HG02938 (cell line): ENCODE data around the gene TSPAN15.
"Not testable (repeated sequence)": the region's sequence is repeated elsewhere in the genome, so short reads cannot be mapped to it uniquely, and the experiment has no call there.

Source experiments
- ATAC-seq: cut with Tn5 transposase; IDR thresholded peaks from one replicate; pipeline ENCODE4 v1.9.1; 2021; ENCODE audit warnings: mild to moderate bottlenecking, moderate library complexity; ENCODE audit not compliant: unreplicated experiment

Gene TSPAN15

GRCh38 chr10:69445041-69445440, 6.2 kb upstream of the TSPAN15 start:
- no peak for ATAC-seq

DNA sequence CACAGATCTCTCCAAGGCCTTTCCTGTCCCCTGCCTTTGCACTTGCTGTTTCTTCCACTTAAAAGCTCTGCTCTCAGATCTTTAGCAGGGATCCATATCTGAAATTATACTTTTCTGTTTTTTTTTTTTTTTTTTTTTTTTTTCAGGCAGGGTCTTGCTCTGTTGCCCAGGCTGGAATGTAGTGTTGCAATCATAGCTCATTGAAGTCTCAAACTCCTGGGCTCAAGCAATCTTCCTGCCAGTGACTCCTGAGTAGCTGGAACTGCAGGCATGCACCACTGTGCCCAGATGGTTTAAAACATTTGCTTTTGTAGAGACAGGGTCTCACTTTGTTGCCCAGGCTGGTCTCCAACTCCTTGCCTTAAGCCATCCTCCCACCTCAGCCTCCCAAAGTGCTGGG, 5.0 kb upstream of the TSPAN15 start:
- ATAC-seq: no peak

GRCh38 chr10:69446650-69447151, 4.6 kb upstream of the TSPAN15 start:
- ATAC-seq: no peak

GRCh38 chr10:69449841-69450240, 1.4 kb upstream of the TSPAN15 start:
- peak; percentile 50 for ATAC-seq

- ATAC-seq: not testable (repeated sequence)
These were observed 870 bp upstream of the TSPAN15 start for GRCh38 chr10:69450395-69450794.

GRCh38 chr10:69451784-69452251, 553 bp downstream of the TSPAN15 start:
- peak; percentile 11 for ATAC-seq

DNA sequence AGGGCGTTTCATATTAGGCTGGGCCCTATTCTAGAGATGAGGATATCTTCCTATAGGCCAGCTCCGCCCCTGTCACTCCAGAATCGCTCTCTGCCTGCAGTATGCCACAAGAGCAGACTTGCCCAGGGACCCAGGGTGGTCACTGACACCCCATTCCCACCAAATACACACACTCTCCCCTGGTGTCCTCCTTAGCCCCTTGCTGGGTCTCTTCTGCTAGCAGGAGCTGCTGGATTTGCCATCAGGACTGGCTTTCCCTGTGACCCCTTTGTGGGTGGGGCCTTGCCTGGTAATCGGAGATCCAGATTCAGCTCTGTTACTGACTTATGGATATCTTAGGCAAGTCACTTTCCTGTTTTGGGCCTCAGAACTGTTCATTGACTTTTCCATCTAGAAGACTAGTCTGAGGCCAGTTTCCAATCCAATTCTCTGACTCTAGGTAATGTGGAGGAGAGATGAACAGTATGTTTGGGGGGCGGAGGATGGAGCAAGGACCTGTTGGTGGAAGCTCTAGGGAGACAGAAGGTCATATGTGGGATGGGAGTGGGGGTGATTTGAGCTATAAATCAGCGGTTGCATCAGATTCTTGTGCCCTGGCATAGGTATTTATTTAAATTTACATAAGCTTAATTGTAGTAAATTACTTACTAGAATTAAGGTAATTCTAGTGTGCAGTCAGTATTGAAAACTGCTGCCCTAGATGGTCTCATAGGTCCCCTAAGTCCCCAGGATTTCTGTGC, 1.6 kb downstream of the TSPAN15 start:
- no peak for ATAC-seq

GRCh38 chr10:69453795-69454194, 2.5 kb downstream of the TSPAN15 start:
- no peak for ATAC-seq

- no peak for ATAC-seq
These were observed 3.9 kb downstream of the TSPAN15 start for GRCh38 chr10:69455006-69455763.

- ATAC-seq: no peak
These were observed 5.8 kb downstream of the TSPAN15 start for GRCh38 chr10:69456880-69457693.

DNA sequence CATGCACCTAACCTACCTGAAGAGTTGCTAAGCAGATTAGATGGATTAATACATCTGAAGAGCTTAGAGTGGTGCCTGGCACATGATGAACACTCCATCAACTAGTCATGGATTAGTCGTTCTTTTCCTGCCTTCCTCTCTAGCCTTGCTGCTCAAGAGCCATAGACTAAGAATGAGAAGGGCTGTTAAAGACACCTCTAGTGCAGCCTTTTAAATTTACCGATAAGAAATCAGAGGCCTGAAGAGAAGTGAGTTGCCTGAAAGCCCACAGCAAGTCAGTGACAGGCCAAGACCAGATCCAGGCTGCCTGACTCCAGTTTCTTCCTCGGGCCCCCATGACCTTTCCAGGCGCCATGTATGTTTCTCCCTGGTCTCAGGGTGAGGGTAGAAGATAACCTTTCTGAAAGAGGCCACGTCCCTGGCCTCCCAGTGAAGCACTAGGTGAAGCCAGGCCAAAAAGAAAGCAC, 6.5 kb downstream of the TSPAN15 start:
- ATAC-seq: no peak

GRCh38 chr10:69458430-69459100, 7.3 kb downstream of the TSPAN15 start:
- no peak for ATAC-seq

GRCh38 chr10:69459101-69459790, 8.0 kb downstream of the TSPAN15 start:
- no peak for ATAC-seq

DNA sequence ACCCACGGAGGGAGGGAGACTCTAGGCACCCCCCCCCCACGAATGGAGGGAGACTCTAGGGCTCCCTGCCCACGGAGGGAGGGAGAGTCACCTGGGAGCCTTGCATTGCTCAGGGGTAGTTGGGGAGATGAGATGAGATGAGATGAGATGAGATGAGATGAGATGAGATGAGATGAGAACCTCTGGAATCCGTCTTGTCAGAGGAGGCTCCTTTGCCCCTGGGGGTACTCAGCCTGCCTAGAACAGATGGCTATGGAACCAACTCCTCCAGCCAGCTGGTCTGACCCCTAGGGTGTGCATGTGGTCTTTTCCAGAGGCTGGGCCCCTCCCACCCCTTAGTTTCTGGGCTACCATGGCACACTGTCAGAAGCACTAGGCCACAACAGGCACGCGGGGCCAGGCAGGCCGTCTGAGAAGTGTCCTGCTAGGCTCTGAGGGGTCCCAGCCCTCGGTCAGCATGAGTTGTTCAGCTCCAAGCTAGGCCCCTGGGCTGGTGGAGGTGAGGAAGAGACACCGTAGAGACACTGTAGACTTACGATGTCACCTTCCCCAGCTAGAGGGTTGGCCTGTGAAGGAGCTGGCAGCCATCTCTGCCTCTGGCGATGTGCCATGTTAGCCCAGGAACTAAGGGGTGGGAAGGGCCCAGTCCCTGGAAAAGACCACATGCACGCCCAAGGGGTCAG, 8.8 kb downstream of the TSPAN15 start:
- no peak for ATAC-seq

DNA sequence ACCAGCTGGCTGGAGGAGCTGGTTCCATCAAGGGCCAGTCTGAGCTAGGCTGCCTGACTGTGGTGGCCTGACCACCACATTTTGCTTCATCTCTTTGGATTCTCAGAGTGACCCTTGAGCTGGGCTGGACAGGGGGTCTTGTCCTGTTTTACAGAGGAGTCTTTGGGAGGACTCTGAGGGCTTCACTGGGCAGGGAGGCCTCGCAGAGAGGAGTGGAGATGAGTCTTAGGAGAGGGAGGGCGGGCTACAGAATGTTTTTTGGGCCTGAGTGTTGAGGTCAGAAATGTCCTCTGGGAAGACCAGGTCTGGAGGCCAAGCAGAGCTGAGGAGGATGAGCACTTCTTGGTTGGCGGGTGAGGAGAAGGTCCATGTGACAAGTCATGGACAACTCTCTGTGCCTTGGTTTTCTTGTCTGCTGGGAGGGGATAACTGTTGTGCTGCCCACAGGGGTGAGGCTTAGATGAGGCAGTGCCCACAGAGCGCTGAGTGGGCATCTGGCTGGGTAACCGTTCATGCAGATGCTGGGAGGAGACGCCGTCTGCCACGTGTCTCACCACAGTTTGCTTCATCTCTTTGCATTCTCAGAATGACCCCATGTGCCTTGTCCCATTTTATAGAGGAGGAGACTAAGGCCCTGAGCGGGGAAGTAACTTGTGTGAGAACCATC, 9.4 kb downstream of the TSPAN15 start:
- ATAC-seq: no peak

GRCh38 chr10:69461243-69462025, 10.2 kb downstream of the TSPAN15 start:
- ATAC-seq: no peak

DNA sequence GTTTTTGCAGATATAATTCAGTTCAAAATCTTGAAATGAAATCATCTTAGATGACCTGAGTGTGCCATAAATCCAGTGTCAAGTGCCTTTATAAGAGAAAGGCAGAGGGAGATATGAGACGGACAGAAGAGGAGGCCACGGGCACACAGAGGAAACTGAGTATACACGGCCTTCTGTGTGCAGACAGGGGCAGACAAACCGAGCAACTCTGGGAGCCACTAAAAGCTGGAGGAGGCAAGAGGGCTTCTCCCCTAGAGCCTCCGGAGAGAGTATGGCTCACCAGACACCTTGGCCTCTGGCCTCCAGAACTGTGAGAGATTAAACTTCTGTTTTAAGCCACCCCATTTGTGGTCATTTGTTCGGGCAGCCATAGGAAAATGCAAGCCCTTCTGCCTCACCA, 12.6 kb downstream of the TSPAN15 start:
- no peak for ATAC-seq

- ATAC-seq: no peak
These were observed 13.1 kb downstream of the TSPAN15 start for GRCh38 chr10:69464401-69464800.
